ENCODE results near the gene IFT27. TPM values are rescaled to one million over a fixed set of nuclear protein-coding genes. Genes with fewer than 3 reads are reported as not detected.

The IFT27 gene
- total RNA-seq, 1 donor, result 17.6 TPM

DNA sequence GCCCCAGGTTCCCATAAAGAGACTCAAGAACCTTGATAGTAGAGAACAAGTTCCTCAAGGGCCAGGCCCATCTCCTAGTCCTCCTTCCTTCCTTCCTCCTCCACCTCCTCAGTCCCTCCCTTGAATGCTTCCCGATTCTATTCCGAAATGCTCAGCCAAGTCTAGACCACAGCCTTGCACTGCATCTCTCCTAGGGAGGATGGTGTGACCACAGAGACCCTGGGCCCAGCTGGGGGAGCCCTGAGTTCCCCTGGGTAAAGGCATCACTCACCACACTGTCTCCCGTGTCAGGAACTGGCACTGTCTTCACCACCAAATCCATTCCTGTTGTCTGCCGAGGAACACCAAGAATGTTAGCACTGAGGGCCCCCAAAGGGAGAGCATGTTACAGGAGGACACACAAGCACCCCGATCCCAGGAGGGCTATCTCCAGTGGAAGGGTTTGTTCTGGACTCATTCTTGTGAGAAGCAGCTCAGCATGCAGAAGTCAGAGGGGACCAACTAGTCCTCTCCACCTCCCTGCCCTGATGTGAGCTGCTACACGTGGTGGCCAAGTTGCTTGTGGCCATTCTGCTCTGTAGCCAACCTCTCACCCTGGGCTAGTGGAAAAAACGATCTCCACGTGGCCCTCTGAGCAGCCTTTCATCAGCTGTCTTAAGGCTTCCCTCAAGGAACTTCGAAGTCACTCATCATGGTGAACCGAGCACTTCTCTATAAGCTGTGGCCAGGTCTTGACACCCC, 8.7 kb downstream of the IFT27 start:
- H3K4me3 ChIP-seq (ENCODE audit: low read depth, low read length), result no peak overlapping the region
- no peak for DNase-seq (ENCODE audit: low read depth)
- TF ChIP-seq, protein P1, sequence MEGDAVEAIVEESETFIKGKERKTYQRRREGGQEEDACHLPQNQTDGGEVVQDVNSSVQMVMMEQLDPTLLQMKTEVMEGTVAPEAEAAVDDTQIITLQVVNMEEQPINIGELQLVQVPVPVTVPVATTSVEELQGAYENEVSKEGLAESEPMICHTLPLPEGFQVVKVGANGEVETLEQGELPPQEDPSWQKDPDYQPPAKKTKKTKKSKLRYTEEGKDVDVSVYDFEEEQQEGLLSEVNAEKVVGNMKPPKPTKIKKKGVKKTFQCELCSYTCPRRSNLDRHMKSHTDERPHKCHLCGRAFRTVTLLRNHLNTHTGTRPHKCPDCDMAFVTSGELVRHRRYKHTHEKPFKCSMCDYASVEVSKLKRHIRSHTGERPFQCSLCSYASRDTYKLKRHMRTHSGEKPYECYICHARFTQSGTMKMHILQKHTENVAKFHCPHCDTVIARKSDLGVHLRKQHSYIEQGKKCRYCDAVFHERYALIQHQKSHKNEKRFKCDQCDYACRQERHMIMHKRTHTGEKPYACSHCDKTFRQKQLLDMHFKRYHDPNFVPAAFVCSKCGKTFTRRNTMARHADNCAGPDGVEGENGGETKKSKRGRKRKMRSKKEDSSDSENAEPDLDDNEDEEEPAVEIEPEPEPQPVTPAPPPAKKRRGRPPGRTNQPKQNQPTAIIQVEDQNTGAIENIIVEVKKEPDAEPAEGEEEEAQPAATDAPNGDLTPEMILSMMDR (IDR thresholded peaks at IDR 0.05; ENCODE audit: insufficient read depth, low read length), result no peak

DNA sequence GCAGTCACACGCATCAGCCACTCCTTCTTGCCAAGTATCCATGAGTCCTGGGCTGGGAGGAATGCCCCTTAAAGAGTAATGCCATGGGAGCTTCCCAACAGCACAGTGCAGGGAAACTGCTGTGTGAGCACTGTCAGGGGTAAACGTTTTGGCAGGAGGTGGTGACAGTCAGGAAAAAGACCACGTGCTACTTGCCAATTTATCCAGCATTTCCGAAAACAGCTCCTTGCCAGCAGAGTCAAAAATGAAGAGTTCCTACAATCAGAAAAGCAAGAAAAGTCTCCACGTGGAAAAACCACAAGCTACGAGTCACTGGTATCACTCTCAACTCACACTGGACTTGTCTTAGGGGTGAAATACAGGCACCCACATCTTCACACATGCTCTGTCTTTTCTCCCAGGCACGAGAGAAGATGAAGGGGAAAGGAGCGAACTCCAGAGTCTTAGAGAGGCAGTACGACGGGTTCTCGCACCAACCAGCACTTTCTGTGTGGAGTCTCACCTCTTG, 9.9 kb downstream of the IFT27 start:
- TF ChIP-seq, protein P1 (IDR thresholded peaks at IDR 0.05; ENCODE audit: insufficient read depth, low read length), result no peak
- peak; percentile 44 for DNase-seq (ENCODE audit: low read depth)
- no peak overlapping the region for H3K4me3 ChIP-seq (ENCODE audit: low read depth, low read length)

DNA sequence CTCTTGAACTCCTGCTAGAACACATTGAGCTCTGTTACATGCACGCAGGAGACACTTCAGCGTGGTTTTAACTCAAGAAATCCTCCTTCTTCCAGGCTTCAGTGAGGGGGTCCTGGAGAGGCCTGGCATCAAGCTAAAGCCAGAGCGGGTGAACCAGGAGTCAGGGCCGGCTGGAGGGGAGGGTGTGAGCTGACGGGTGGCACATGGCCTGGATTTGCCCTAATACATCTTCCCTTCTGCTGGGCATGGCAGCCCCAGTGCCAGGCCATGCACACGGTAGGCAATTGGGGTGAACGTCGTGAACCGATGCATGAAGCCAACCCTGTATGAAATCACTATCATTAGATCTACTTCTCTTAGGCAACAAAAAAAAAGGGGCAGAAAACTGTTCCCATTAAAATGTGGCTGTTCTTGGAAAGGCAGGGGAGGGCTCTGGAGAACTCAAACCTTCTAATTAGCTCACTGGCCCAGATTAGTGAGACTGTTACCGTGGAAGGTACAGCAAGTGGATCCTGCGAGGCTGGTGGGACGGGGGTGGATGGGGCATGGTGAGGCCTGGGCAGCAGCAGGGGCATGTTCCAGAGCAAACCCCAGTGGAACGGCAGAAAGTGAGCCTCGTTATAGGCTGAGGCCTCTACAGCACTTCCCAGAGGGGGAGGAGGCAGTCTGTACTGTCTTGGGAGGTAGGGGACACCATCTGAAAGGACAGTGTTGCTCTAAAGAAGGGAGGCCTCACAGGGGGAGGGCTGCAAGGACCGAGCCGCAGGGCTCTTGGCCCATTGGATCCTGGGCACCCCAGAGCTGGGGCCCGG, 10.6 kb downstream of the IFT27 start:
- DNase-seq (ENCODE audit: low read depth), result no peak
- no peak overlapping the region for H3K4me3 ChIP-seq (ENCODE audit: low read depth, low read length)
- TF ChIP-seq, protein P1 (IDR thresholded peaks at IDR 0.05; ENCODE audit: insufficient read depth, low read length), result no peak

DNA sequence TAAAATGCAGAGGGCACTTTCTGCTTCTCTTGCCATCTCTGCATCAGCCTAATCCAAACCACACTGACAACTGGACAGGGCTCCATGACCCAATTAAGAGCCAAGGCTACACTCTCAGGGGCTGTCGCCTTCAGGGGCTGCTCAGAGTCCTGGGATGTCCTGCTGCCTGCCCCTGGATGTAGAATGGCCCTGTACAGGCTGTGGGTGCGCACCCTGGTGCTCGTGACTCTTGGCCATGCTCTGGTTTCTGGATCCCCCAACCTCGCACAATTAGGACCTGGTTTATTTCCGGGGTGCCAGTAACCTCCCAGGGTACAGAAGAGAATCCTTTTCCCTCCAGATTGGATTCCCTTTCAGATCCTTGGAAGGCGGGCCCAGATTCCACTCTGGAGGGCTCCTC, 11.3 kb downstream of the IFT27 start:
- DNase-seq (ENCODE audit: low read depth), result no peak
- TF ChIP-seq, protein P1 (IDR thresholded peaks at IDR 0.05; ENCODE audit: insufficient read depth, low read length), result no peak
- H3K4me3 ChIP-seq (ENCODE audit: low read depth, low read length), result no peak overlapping the region

DNA sequence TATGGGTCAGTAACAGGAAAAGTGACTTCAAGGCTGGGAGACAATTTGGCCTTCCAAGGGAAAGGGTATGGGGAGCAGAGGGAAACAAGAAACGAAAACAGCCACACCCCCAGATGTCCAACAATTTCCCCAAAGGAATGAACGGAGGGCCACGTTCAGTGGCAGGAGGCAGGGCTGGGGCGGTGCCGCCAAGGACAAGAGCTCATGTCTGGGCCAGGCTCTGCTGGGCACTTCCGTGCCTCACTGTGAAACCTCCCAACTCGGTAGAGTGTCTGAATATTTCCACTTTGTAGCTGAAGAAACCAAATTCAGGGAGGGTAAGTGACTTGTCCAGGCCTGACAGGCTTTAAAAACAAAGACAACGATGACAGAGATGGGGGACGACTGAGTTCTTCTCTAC, 11.9 kb downstream of the IFT27 start:
- no peak overlapping the region for H3K4me3 ChIP-seq (ENCODE audit: low read depth, low read length)
- TF ChIP-seq, protein P1 (IDR thresholded peaks at IDR 0.05; ENCODE audit: insufficient read depth, low read length), result no peak
- DNase-seq (ENCODE audit: low read depth), result no peak

DNA sequence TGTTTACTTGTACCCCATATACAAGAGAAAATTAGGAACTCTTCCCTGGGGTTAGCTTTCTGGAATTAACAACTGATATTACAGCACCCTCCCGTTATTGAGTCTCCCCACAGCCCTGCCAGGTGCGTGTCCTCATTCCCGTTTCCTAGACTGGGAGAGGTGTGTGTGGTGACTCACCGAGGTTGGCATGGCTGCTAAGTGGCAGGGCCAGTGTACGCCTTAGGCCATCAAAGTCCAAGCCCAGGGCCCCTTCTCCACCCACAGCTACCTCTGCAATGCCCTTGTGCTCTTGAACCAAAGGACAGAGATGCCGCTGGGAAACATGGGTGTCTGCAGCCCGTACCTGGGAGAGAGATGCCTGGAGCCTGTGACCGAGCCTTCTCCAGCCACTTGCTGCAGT, 12.3 kb downstream of the IFT27 start:
- H3K4me3 ChIP-seq (ENCODE audit: low read depth, low read length), result no peak overlapping the region
- TF ChIP-seq, protein P1 (IDR thresholded peaks at IDR 0.05; ENCODE audit: insufficient read depth, low read length), result no peak
- DNase-seq (ENCODE audit: low read depth), result no peak
